DMS79 (cell line): Measurements from ENCODE around the gene SMLR1.
"Not testable (repeated sequence)": the region's sequence is repeated elsewhere in the genome, so short reads cannot be mapped to it uniquely, and the experiment has no call there.

Source experiments
- DNase-seq: peaks from one replicate; lab custom pipeline; 2025; lab: John Stamatoyannopoulos, UW

Gene SMLR1

GRCh38 chr6:130827247-130828149 is at the start of gene SMLR1:
Gene SMLR1 (plus strand): TSS chr6:130827406. CDS start chr6:130827414, 8 bp downstream.
- DNase-seq: no peak

GRCh38 chr6:130778946-130779657 is 48.1 kb upstream of the SMLR1 start:
- DNase-seq: no peak

GRCh38 chr6:130779658-130780033 is 47.6 kb upstream of the SMLR1 start:
- DNase-seq: no peak

GRCh38 chr6:130780122-130780521 is 47.1 kb upstream of the SMLR1 start:
- DNase-seq: no peak

- no peak for DNase-seq
These were observed 45.6 kb upstream of the SMLR1 start for GRCh38 chr6:130781557-130781956.

GRCh38 chr6:130783416-130784107 is 43.6 kb upstream of the SMLR1 start:
- no peak for DNase-seq

GRCh38 chr6:130787726-130788500 is 39.3 kb upstream of the SMLR1 start:
- no peak for DNase-seq

- no peak for DNase-seq
These were observed 38.3 kb upstream of the SMLR1 start for GRCh38 chr6:130788954-130789353.

- DNase-seq: no peak
These were observed 33.1 kb upstream of the SMLR1 start for GRCh38 chr6:130794010-130794697.

GRCh38 chr6:130794738-130795137 is 32.5 kb upstream of the SMLR1 start:
- DNase-seq: no peak

- no peak for DNase-seq
These were observed 30.8 kb upstream of the SMLR1 start for GRCh38 chr6:130796313-130796905.

GRCh38 chr6:130797061-130797460 is 30.1 kb upstream of the SMLR1 start:
- DNase-seq: no peak

- DNase-seq: not testable (repeated sequence)
These were observed 25.8 kb upstream of the SMLR1 start for GRCh38 chr6:130801368-130801767.

GRCh38 chr6:130810307-130811030 is 16.7 kb upstream of the SMLR1 start:
- DNase-seq: no peak

- DNase-seq: no peak
These were observed 15.3 kb upstream of the SMLR1 start for GRCh38 chr6:130811932-130812331.

- DNase-seq: no peak
These were observed 12.7 kb upstream of the SMLR1 start for GRCh38 chr6:130814506-130814905.

GRCh38 chr6:130815200-130816071 is 11.8 kb upstream of the SMLR1 start:
- DNase-seq: no peak

- DNase-seq: no peak
These were observed 4.5 kb upstream of the SMLR1 start for GRCh38 chr6:130822736-130823135.
